ENCODE measurements around the gene C6orf52.
"Not testable (repeated sequence)": the region's sequence is repeated elsewhere in the genome, so short reads cannot be mapped to it uniquely, and the experiment has no call there.

The C6orf52 gene

DNA sequence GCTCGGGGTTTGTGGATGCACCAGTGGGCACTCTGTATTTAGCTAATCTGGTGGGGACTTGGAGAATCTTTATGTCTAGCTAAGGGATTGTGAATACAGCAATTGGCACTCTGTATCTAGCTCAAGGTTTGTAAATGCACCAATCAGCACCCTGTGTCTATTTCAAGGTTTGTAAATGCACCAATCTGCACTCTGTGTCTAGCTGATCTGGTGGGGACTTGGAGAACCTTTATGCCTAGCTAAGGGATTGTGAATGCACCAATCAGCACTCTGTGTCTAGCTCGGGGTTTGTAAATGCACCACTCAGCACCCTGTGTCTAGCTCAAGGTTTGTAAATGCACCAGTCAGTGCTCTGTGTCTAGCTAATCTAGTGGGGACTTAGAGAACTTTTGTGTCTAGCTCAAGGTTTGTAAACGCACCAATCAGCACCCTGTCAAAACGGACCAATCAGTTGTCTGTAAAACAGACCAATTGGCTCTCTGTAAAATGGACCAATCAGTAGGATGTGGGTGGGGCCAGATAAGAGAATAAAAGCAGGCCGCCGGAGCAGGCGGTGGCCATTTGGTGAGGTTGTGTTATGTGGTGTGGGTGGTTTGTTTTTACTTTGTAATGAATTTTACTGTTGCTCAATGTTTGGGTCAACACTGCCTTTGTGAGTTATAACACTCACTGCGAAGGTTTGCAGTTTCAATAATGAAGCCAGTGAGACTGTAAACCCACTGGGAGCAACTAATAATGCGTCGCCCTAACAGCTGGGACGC lies 33.8 kb downstream of the C6orf52 start:
- DNase-seq; in situ Hi-C loops (cut with MboI; ENCODE audit: low pct_unique_long_range_greater_than_20kb, low sequenced_read_pairs): not testable (repeated sequence)

DNA sequence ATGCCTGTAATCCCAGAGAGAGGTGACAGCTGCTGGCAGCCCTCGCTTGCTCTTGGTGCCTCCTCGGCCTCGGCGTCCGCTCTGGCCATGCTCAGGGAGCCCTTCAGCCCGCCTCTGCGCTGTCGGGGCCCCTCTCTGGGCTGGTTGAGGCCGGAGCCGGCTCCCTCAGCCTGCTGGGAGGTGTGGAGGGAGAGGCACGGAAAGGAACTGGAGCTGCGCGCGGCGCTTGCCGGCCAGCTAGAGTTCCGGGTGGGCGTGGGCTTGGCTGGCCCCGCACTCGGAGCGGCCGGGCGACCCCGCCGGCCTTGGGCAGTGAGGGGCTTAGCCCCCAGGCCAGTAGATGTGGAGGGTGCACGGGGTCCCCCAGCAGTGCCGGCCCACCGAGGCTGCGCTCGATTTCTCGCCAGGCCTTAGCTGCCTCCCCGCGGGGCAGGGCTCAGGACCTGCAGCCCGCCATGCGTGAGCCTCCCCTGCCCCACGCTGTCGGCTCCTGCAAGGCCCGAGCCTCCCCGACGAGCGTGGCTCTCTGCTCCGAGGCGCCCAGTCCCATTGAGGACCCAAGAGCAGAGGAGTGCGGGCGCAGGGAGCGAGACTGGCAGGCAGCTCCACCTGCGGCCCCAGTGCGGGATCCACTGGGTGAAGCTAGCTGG lies 34.6 kb downstream of the C6orf52 start:
- DNase-seq, result peak; percentile 67
- in situ Hi-C loops (cut with MboI; ENCODE audit: low pct_unique_long_range_greater_than_20kb, low sequenced_read_pairs), result no loop called here

- in situ Hi-C loops (cut with MboI; ENCODE audit: low pct_unique_long_range_greater_than_20kb, low sequenced_read_pairs), result no loop called here
- no peak for DNase-seq
Measured at GRCh38 chr6:10658910-10659698, 35.3 kb downstream of the C6orf52 start.

- in situ Hi-C loops (cut with MboI; ENCODE audit: low pct_unique_long_range_greater_than_20kb, low sequenced_read_pairs), result no loop called here
- no peak for DNase-seq
Measured at GRCh38 chr6:10655508-10656055, 38.8 kb downstream of the C6orf52 start.

DNA sequence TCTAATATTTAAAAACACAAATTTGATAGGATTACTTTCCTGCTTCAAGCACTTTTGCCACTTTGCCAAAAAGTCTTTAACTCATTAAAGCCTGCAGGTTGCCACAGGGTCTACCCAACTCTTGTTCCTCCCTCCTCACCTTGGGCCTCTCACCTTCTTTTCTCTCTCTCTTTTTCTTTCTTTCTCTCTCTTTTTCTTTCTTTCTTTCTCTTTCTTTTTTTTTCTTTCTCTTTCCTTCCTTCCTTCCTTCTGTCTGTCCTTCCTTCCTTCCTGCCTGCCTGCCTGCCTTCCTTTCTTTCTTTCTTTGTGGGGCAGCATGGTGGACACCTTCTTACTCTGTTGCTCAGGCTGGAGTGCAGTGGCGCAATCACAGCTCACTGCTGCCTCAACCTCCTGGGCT lies 50.2 kb downstream of the C6orf52 start:
- no peak for DNase-seq
- in situ Hi-C loops (cut with MboI; ENCODE audit: low pct_unique_long_range_greater_than_20kb, low sequenced_read_pairs), result no loop called here

- peak; percentile 92 for DNase-seq
- in situ Hi-C loops (cut with MboI; ENCODE audit: low pct_unique_long_range_greater_than_20kb, low sequenced_read_pairs), result no loop called here
Measured at GRCh38 chr6:10643201-10643651, 51.2 kb downstream of the C6orf52 start.

DNA sequence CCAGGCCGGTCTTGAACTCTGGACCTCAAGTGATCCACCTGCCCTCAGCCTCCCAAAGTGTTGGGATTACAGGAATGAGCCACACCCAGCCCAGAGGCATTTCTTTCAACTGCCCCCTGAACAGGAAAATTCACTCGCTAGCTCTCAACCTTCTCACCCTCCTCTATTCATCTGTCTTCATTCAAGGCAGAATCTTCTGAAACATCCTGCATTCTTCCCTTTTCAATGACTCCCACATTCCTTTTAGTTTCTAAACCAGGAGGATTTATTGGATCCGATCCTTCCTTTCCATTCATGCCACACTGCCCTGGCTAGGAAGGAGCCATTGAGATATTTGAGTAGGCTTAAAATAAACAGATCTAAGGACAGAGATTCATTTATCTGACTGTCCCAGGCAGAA lies 52.9 kb downstream of the C6orf52 start:
- in situ Hi-C loops (cut with MboI; ENCODE audit: low pct_unique_long_range_greater_than_20kb, low sequenced_read_pairs), result no loop called here
- no peak for DNase-seq

DNA sequence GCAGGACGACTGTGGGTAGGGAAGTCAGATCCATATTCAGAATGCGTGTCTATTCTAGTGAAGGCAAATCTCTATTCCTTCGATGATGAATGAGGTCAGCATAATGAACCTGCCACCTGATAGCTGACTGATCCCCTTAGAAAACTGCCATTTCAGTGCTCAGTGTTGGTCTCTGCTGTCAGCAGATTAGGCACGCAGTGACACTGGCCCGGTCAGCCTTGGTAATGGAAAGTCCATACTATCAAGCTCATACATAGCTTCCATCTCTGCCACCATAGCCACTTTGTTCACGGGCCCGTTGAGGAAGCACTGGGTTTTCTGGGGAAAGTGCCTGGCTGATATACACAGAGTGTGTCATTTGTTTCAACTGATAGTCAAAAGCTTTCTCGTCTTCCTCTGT lies 54.0 kb downstream of the C6orf52 start:
- no peak for DNase-seq
- in situ Hi-C loops (cut with MboI; ENCODE audit: low pct_unique_long_range_greater_than_20kb, low sequenced_read_pairs), result no loop called here

- DNase-seq, result peak; percentile 89
- in situ Hi-C loops (cut with MboI; ENCODE audit: low pct_unique_long_range_greater_than_20kb, low sequenced_read_pairs), result no loop called here
Measured at GRCh38 chr6:10633216-10633615, 61.2 kb downstream of the C6orf52 start.

GRCh38 chr6:10630178-10630577 lies 64.2 kb downstream of the C6orf52 start:
- in situ Hi-C loops (cut with MboI; ENCODE audit: low pct_unique_long_range_greater_than_20kb, low sequenced_read_pairs), result no loop called here
- DNase-seq, result no peak

- in situ Hi-C loops (cut with MboI; ENCODE audit: low pct_unique_long_range_greater_than_20kb, low sequenced_read_pairs), result no loop called here
- no peak for DNase-seq
Measured at GRCh38 chr6:10627800-10628199, 66.6 kb downstream of the C6orf52 start.

DNA sequence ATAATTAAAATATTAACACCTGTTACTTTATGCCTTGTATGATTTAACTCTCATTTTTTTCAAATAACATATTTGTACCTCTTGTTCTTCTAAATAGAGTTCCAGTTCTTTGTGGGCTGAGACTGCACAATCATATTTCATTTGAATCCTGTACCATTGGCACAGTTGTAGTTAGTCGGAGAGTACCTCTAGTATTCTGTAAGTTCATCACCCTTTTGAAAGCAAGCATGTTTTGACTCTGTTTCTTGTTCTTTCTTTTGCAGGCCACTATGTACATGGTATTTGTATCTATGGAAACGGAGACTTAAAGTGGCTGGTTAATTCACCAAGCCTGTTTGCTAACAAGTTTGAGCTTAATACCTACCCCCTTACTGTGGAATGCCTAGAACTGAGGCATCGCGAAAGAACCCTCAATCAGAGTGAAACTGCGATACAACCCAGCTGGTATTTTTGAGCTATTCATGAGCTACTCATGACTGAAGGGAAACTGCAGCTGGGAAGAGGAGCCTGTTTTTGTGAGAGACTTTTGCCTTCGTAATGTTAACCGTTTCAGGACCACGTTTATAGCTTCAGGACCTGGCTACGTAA lies 68.2 kb downstream of the C6orf52 start:
- no peak for DNase-seq
- in situ Hi-C loops (cut with MboI; ENCODE audit: low pct_unique_long_range_greater_than_20kb, low sequenced_read_pairs), result no loop called here

DNA sequence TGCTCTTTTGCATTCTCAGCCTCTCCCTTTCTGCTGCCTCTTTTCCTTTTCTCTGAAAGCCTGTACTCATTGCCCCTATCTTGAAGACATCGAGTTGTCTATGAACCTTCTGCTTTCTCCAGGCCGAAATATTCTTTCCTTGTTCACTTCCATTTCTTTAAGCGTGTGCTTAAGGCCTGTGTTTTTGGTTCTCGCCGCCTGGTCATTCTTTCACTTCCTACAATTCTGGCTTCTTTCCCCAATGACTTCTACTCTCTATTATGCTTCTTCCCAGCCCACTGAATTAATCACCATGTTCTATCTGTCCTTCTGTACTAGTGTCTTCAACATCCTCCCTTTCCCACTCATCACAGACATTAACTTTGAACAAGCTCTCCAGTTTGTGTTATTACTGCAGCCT lies 69.6 kb downstream of the C6orf52 start:
- in situ Hi-C loops (cut with MboI; ENCODE audit: low pct_unique_long_range_greater_than_20kb, low sequenced_read_pairs), result no loop called here

GRCh38 chr6:10621847-10622246 lies 72.6 kb downstream of the C6orf52 start:
- DNase-seq, result no peak
- in situ Hi-C loops (cut with MboI; ENCODE audit: low pct_unique_long_range_greater_than_20kb, low sequenced_read_pairs), result no loop called here

More for the DNA sequence above, 69.6 kb downstream of the C6orf52 start:
- DNase-seq, result no peak

Data from KBM-7 (cell line).